K562 (cell line): ENCODE data around the gene MYLK4.

Experiments used
- EGR1 ChIP-seq: fragments of 450-650 bp; conservative IDR thresholded peaks from 2 replicates; pipeline ENCODE4 v1.6.1; 2017; ENCODE audit warnings: mild to moderate bottlenecking
- SMC3 ChIP-seq: conservative IDR thresholded peaks from 2 replicates; pipeline ENCODE4 v1.6.1; 2011; ENCODE audit warnings: low read depth, low read length, improper control_type of control experiment; ENCODE audit not compliant: insufficient read depth
- ZNF121 ChIP-seq: sonication (generic); formaldehyde crosslinking; conservative IDR thresholded peaks from 2 replicates; pipeline ENCODE4 v1.8.0; 2022; ENCODE audit warnings: missing genetic modification reagents

DNA sequence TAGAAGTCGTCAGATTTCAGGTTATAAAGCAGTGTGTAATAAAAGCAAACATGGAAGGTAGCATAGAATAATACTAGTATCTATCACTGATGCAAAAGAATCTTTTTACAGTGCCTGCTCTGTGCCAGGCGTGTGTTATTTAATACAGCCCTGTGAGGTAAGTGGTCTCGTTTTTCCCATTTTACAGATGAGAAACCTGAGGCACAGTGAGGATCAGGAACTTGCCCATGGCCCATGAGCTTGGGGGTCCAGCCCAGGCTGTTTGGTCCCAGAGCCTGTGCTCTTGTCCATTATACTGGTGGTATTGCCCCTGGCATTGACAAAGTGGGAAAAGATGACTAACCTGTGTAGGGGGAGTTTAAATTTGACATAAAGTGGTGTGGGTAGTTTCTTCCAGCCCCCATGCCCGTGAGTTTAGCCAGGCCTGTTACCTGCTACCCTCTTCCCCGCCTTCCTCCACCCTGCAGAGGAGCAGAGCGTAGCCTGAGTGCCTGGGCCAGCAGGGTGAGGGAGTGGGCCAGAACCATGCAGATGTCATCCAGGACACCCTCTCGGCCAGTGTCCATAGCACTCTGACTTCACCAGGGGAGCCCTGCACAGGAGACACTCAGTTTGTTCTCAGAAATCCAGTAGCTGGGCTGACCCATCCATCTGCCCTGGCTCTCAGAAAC lies 31.1 kb upstream of the MYLK4 start:
- TF ChIP-seq EGR1, result no peak
- no peak for TF ChIP-seq SMC3
- TF ChIP-seq ZNF121 (CRISPR knock-in tag), result no peak
